NCI-H146 treated with DMSO at 0.1 percent for 48 hours (cell line): ENCODE data around the gene ANKRD65.
"Not testable (repeated sequence)": the region's sequence is repeated elsewhere in the genome, so short reads cannot be mapped to it uniquely, and the experiment has no call there.

ENCODE experiments used
- DNase-seq: peaks from one replicate; lab custom pipeline; 2025; ENCODE audit not compliant: unreplicated experiment; lab: John Stamatoyannopoulos, UW

The ANKRD65 gene

DNA sequence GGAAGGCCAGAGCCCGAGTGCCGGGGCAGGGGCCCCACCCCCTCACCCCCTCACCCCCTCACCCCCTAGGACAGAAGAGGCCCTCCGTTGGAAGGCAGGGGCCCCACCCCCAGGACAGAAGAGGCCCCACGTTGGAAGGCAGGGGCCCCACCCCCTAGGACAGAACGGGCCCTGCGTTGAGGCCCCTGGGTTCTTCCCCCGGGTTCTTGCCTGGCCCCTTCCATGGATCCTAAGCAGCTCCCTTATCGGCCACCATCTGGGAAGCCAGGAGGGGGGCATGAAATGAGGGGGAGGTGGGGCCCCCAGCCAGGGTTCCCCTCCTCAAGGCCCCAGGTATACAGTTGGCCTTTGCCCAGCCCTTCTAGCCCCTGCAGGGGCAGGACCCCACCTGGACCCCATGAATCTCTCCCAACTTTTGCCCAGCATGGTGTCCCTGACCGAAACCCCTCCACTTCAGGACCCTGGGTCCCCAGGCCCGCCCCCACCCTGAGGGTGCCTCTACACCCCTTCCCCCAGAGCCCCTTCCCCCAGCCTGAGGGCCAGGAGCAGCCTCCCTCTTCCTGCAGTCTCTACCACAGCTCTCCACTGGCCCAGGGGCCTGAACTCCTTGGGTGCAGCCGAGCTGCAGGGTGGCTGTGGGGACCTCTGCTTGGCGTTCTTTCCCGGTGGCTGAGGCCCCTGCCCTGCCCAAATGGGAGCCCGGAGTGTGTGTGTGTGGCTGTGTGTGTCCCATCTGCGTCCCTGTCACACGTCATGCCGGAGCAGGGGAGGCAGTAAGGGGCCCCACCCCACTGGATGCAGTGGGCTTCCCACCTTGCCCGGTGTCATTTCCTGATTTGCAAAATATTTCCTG, 10.1 kb upstream of the ANKRD65 start:
- no peak for DNase-seq

DNA sequence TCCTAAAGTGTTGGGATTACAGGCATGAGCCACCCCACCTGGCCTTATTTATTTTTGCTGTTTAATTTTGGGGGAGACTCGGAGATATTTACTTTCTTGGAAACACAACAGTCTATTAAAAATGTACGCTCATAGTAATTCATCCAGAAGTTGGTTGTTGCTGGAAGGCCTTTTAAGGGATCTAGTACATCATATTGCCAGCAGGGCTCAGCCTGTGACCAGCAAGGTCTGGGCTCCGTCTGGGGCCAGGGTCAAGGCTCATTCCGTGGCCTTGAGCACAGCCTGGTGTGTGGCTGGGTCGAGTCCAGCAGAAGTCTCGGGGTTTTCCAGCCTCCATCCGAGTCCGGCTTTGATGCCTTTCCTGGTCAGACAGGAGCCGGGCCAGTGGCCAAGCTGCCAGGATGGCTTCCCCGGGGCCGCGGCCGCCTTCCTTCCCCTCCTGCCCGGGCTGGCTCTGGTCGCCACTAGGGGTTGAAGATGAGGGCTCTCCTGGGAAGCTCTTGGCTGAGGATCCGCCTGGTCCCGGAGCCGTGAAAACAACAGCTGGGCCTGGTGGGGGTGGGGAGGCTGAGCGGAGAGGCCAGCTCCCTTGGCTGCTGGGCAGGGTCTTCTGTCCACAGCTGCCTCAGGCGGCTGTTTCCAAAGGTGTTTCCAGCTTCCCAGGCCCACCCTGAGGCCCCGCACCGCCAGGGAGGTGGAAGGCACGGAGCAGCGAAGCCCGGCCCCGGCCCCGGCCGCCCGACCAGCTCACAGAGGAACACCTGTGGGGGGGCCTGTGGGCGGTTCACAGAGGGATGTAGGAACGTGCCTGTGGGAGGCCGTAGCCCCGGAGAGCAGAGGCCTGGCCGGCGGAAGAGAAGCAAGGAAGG, 9.3 kb upstream of the ANKRD65 start:
- DNase-seq, result no peak

DNA sequence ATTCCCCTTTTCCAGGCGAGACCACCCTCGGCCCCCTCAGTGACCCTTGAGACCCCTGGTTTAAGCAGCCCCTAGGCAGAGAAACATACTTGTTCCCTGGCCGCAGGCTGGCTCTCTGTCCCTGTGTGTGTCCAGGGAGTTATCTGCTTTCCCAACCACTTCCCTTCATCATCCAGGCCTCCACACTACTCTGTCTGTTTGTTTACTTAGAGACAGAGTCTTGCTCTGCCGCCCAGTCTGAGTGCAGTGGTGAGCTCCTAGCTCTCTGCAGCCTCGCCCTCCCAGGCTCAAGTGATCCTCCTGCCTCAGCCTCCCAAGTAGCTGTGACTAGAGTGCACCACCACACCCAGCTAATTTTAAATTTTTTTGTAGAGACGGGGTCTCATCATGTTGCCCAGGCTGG, 8.6 kb upstream of the ANKRD65 start:
- DNase-seq, result no peak

DNA sequence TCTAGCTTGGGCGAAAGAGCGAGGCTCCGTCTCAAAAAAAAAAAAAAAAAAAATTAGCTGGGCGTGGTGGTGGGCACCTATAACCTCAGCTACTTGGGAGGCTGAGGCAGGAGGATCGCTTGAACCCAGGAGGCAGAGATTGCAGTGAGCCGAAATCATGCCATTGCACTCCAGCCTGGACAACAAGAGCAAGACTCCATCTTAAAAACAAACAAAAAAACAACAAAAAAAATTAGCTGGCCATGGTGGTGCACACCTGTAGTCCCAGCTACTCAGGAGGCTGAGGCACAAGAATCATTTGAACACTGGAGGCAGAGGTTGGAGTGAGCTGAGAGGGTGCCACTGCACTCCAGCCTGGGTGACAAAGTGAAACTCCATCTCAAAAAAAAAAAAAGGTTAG, 7.9 kb upstream of the ANKRD65 start:
- not testable (repeated sequence) for DNase-seq

- DNase-seq, result no peak
Measured at GRCh38 chr1:1428174-1428573, 7.1 kb upstream of the ANKRD65 start.

DNA sequence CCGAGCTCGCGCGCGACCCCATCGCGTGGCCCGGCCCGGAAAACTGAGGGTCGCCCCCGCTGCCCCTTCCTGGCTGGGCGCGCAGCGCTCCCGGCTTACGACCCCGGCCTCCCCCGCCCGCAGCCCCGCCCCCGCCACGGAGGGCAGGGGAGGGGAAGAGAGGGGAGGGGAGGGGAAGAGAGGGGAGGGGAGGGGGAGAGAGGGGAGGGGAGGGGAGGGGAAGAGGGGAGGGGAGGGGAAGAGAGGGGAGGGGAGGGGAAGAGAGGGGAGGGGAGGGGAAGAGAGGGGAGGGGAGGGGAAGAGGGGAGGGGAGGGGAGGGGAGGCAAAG, 6.7 kb upstream of the ANKRD65 start:
- DNase-seq, result no peak

GRCh38 chr1:1427106-1427819, 6.2 kb upstream of the ANKRD65 start:
- no peak for DNase-seq

DNA sequence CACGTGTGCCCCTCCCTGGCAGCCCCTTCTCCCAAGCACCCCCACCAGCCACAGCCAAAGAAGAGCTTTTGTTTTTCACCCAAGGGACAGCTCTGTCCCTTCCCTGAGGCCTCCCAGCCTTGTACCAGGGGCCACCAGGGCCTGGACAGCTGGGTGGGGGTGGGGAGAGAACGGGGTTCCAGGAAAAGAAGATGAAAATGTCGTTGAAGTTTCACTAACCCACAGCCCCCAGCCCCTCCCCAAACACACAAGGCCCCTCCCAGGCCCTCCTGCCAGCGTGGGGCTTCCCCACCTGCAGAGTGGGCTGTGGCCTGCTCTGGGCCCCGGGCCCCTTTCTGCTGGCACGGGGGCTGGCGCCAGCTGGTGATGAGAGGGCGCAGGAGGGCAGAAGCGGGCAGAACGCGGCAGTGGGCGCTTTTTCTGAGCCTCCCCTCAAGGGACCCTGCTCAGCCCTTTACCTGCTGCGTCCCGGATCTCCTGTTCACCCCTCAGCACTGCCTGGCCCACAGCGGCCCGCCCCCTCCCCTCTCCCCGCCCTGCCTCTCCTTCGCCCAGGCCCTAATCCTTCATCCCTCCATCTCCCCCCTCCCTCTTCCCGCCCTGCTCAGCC, 5.5 kb upstream of the ANKRD65 start:
- DNase-seq, result no peak

DNA sequence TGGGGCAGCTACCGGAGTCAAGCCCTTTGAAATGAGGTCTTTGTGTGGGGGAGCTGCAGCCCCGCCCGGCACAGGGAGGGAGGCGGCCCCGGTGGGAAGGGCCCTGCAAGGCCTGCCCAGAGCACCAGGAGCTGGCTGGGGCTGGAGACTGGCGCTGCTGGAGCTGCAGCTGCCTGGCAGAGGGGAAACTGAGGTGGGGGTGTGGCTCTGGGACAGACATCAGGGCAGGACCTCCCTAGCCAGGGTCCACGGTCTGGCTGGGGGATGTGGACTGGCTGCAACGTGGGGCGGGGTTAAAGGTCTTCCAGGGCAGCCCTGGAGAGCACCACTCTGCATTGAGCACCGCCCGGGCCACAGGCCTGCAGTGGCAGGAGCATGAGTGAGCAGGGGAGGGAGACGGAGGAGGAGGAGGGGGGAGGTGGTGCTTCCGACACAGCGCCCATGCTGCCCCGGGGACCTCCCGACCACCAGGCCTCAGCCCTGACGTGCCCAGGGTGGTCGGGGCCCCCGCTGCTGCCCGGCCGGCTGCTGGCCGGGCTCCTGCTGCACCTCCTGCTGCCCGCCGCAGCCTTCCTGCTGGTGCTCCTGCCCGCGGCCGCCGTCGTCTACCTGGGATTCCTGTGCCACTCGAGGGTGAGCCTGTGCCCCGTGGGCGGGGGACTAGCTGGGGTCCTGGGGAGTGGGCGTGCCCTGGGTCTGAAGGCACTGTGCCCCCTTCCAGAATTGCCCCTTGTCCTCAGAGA, 4.8 kb upstream of the ANKRD65 start:
- DNase-seq, result no peak

GRCh38 chr1:1425426-1425752, 4.3 kb upstream of the ANKRD65 start:
- DNase-seq, result no peak

DNA sequence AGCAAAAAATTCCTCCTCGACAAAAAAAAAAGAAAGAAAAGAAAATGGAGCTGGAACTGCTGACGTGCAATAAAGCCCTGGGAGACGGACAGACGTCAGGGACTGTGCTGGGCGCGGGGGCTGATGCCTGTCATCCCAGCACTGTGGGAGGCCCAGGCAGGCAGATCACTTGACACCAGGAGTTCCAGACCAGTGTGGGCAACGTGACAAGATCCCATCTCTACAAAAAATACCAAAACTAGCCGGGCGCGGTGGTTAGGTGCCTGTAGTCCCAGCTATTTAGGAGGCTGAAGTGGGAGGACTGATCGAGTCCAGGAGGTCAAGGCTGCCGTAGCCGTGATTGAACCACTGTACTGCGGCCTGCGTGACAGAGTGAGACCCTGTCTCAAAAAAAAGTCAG, 3.6 kb upstream of the ANKRD65 start:
- no peak for DNase-seq

DNA sequence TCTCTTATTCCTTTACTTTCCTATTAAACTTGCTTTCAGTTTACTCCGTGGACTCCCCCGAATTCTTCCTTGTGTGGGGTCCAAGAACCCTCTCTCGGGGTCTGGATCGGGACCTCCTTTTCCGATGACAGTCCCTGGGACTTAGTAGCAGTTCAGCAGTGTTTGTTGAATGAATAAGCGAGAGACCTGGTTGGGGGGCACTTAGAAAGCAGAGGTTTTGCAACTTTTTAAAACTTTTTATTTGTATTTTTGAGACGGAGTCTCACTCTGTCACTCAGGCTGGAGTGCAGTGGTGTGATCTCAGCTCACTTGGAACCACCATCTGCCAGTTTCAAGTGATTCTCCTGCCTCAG, 2.1 kb upstream of the ANKRD65 start:
- no peak for DNase-seq

- DNase-seq, result no peak
Measured at GRCh38 chr1:1422465-1423244, 1.6 kb upstream of the ANKRD65 start.

GRCh38 chr1:1421907-1422464, 910 bp upstream of the ANKRD65 start:
- no peak for DNase-seq

DNA sequence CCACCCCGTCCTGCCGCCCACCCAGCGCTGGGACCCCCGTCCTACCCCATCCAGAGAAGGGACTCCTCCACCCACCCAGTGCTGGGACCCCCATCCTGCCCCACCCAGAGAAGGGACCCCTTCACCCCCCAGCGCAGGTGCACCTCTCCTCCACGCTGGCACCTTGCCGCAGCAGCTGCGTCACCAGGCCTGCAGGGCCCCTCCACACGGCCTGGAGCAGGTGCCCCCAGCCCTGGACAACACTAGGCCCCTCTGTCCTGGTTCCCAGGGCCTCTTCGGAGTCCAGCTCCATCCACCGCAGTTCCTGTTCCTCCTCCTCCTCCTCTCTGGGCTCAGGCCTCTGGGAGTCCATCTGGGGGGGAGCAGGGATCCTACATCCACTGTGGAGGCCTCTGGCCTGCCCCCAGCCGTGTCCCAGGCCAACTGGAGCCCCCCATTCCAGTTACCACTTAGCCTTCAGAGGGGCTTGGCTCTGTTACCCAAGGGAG, 378 bp downstream of the ANKRD65 start:
- DNase-seq, result no peak

GRCh38 chr1:1419813-1420653, 1.0 kb downstream of the ANKRD65 start:
- DNase-seq, result no peak

- DNase-seq, result no peak
Measured at GRCh38 chr1:1419363-1419812, 1.7 kb downstream of the ANKRD65 start.
